Mammary microvascular endothelial cell (primary cell): ENCODE results near the gene OR2C3. TPM values are rescaled to one million over a fixed set of nuclear protein-coding genes. Genes with fewer than 3 reads are reported as not detected.

Experiments
- total RNA-seq: library from RNA; depleted of rRNA; stranded (reverse); fragments of >200 nt; gene quantifications from 2 replicates; pipeline ENCODE4 v1.2.3, GENCODE V29; 2015

The OR2C3 gene
- total RNA-seq: not detected in 2 replicates

GRCh38 chr1:247536340-247536739 lies at the start of gene OR2C3:
OR2C3 (minus strand) TSS chr1:247536440; CDS start chr1:247532511, 3,929 bp downstream.

GRCh38 chr1:247548769-247549182 lies 12.5 kb upstream of the OR2C3 start, which contains the start of gene GCSAML:
GCSAML (plus strand) TSS chr1:247549134; CDS start chr1:247549192, 58 bp downstream.

Other genes starting within 250 kb of the OR2C3 start
- gene ZNF496, start 204.6 kb downstream of the OR2C3 start, total RNA-seq: 31.1 and 34.4 TPM in 2 replicates
- 0.25 and 0.53 TPM in 2 replicates for gene NLRP3, start 120.3 kb downstream of the OR2C3 start, total RNA-seq
- not detected in 2 replicates for gene OR2B11, start 78.3 kb downstream of the OR2C3 start, total RNA-seq
- not detected in 2 replicates for gene GCSAML, start 12.7 kb upstream of the OR2C3 start, total RNA-seq
- gene OR2G2, start 51.9 kb upstream of the OR2C3 start, total RNA-seq: not detected in 2 replicates
- gene OR2G3, start 69.1 kb upstream of the OR2C3 start, total RNA-seq: not detected in 2 replicates
- gene OR13G1, start 143.3 kb upstream of the OR2C3 start, total RNA-seq: not detected in 2 replicates
- gene OR6F1, start 180.2 kb upstream of the OR2C3 start, total RNA-seq: not detected in 2 replicates
- not detected in 2 replicates for gene OR14K1, start 202.2 kb upstream of the OR2C3 start, total RNA-seq
- not detected in 2 replicates for gene OR14A2, start 211.7 kb upstream of the OR2C3 start, total RNA-seq
- gene OR1C1, start 224.1 kb upstream of the OR2C3 start, total RNA-seq: not detected in 2 replicates